NB4 (cell line): ENCODE measurements around the gene KRTAP10-5.
"Not testable (repeated sequence)": the region's sequence is repeated elsewhere in the genome, so short reads cannot be mapped to it uniquely, and the experiment has no call there.

Experiments used
- CTCF ChIP-seq: IDR thresholded peaks from one replicate; pipeline ENCODE4 v1.5.1; 2012; ENCODE audit warnings: low read depth, low read length
- MAX ChIP-seq: IDR thresholded peaks from 2 replicates; pipeline ENCODE4 v1.6.1; 2011; ENCODE audit warnings: low read depth, low read length
- MYC ChIP-seq: IDR thresholded peaks from 2 replicates; pipeline ENCODE4 v1.6.1; 2011; ENCODE audit warnings: low read depth, low read length
- POLR2A ChIP-seq: IDR thresholded peaks from 2 replicates; pipeline ENCODE4 v1.6.1; 2011; ENCODE audit warnings: mild to moderate bottlenecking; ENCODE audit not compliant: insufficient read length; ENCODE audit errors: extremely low read depth

GRCh38 chr21:44627181-44627822 lies 46.9 kb upstream of the KRTAP10-5 start:
- not testable (repeated sequence) for TF ChIP-seq POLR2A, CTCF, MAX, MYC
